SK-N-SH treated with all-trans-retinoic acid at 6 μM for 48 hours (cell line): Measurements from ENCODE around the gene SPTSSB.

Experiments used
- ATAC-seq: fragments of 200-7000 bp; cut with Tn5 transposase; 3 replicates; pipeline ENCODE4 v1.9.1; 2020; ENCODE audit warnings: mild to moderate bottlenecking, moderate library complexity
- ARNTL ChIP-seq: fragments of 450-650 bp; formaldehyde crosslinking; IDR thresholded peaks from 2 replicates; pipeline ENCODE4 v1.5.0; 2020; ENCODE audit warnings: low read depth, mild to moderate bottlenecking, moderate library complexity, borderline replicate concordance
- BACH2 ChIP-seq: fragments of 250-450 bp; sonication (Bioruptor Pico); IDR thresholded peaks from 2 replicates; pipeline ENCODE4 v1.9.0; 2021; ENCODE audit warnings: mild to moderate bottlenecking, borderline replicate concordance
- CREB5 ChIP-seq: fragments of 250-450 bp; sonication (Bioruptor Pico); IDR thresholded peaks from 2 replicates; pipeline ENCODE4 v1.5.1; 2020; ENCODE audit warnings: low read depth, mild to moderate bottlenecking, moderate library complexity
- CSDC2 ChIP-seq: fragments of 250-450 bp; sonication (Bioruptor Pico); IDR thresholded peaks from 2 replicates; pipeline ENCODE4 v1.5.0; 2020; ENCODE audit warnings: mild to moderate bottlenecking, moderate library complexity
- ISL1 ChIP-seq: fragments of 250-450 bp; sonication (Bioruptor Pico); IDR thresholded peaks from 2 replicates; pipeline ENCODE4 v2.1.2; 2022; ENCODE audit warnings: mild to moderate bottlenecking, moderate library complexity
- OSR1 ChIP-seq: fragments of 250-450 bp; sonication (Bioruptor Pico); IDR thresholded peaks from 2 replicates; pipeline ENCODE4 v1.8.0; 2022; ENCODE audit warnings: moderate library complexity, mild to moderate bottlenecking, inconsistent platforms
- POU6F1 ChIP-seq: fragments of 250-450 bp; sonication (Bioruptor Pico); IDR thresholded peaks from 2 replicates; pipeline ENCODE4 v1.8.0; 2021; ENCODE audit warnings: low read depth, mild to moderate bottlenecking, moderate library complexity, borderline replicate concordance
- PPARA ChIP-seq: fragments of 250-450 bp; sonication (Bioruptor Pico); IDR thresholded peaks from 2 replicates; pipeline ENCODE4 v1.5.0; 2020; ENCODE audit warnings: mild to moderate bottlenecking, borderline replicate concordance
- RARB ChIP-seq: fragments of 250-450 bp; sonication (Bioruptor Pico); IDR thresholded peaks from 2 replicates; pipeline ENCODE4 v1.8.0; 2021; ENCODE audit warnings: mild to moderate bottlenecking, moderate library complexity
- SNAI2 ChIP-seq: fragments of 250-450 bp; sonication (Bioruptor Pico); IDR thresholded peaks from 2 replicates; pipeline ENCODE4 v1.5.0; 2020; ENCODE audit warnings: mild to moderate bottlenecking, moderate library complexity
- TCF4 ChIP-seq: fragments of 250-450 bp; sonication (Bioruptor Pico); IDR thresholded peaks from 2 replicates; pipeline ENCODE4 v1.8.0; 2021; ENCODE audit warnings: mild to moderate bottlenecking, moderate library complexity, borderline replicate concordance
- TSHZ2 ChIP-seq: fragments of 250-450 bp; sonication (Bioruptor Pico); IDR thresholded peaks from 2 replicates; pipeline ENCODE4 v1.5.0; 2020; ENCODE audit warnings: mild to moderate bottlenecking, moderate library complexity
- ZC3H10 ChIP-seq: fragments of 250-450 bp; sonication (Bioruptor Pico); IDR thresholded peaks from 2 replicates; pipeline ENCODE4 v1.5.1; 2021; ENCODE audit warnings: mild to moderate bottlenecking, moderate library complexity
- ZFP30 ChIP-seq: fragments of 450-650 bp; formaldehyde crosslinking; IDR thresholded peaks from 2 replicates; pipeline ENCODE4 v1.5.0; 2022; ENCODE audit warnings: mild to moderate bottlenecking, moderate library complexity
- ZNF565 ChIP-seq: fragments of 450-650 bp; formaldehyde crosslinking; conservative IDR thresholded peaks from 2 replicates; pipeline ENCODE4 v1.5.0; 2020; ENCODE audit warnings: low read depth, mild to moderate bottlenecking, moderate library complexity
- ZNF70 ChIP-seq: fragments of 450-650 bp; formaldehyde crosslinking; IDR thresholded peaks from 2 replicates; pipeline ENCODE4 v1.5.0; 2020; ENCODE audit warnings: mild to moderate bottlenecking, moderate library complexity
- ZNF8 ChIP-seq: fragments of 450-650 bp; formaldehyde crosslinking; IDR thresholded peaks from 2 replicates; pipeline ENCODE4 v1.5.0; 2020; ENCODE audit warnings: mild to moderate bottlenecking, moderate library complexity
- TF ChIP-seq, protein P1 (sequence below): fragments of 250-450 bp; sonication (Bioruptor Pico); IDR thresholded peaks from 2 replicates; pipeline ENCODE4 v1.8.0; 2020; ENCODE audit warnings: mild to moderate bottlenecking, moderate library complexity, borderline replicate concordance

Gene SPTSSB

DNA sequence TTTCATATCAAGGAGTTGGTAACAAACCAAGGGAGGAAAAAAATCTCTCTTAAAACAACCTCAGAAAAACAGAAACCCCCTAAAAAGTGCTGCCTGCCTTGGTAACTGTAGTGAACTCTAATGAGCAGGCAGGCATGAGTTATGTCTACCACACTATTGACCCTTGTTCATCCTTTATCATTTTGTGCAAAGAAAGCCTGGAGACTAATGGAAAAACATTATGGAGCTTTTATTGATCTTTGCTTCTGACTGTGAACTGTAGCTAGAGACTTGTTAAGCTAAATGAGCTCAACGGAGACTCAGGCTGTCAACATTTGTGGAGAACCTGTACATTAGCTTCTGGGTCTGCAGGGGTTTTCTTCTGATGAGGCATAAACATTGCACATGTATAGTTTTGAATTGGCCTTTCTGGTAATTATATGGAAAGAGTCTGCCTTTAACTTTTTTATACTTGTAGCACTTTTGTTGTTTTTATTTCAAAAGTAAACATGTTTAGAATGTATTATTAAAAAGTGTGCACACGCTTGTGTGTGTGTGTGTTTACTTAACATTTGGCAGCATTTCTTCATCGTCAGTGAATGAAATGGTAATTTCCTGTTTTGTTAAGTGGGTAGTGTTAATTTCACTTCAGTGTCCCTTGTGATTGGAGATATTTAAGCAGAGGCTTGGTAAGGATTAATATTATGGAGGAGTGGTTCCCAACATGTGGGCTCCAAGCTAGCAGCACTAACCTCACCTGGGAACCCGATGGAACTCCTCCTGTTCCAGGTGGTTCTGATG lies 15.9 kb upstream of the SPTSSB start (continued):
- TF ChIP-seq TSHZ2 (CRISPR knock-in tag), result no peak
- no peak for TF ChIP-seq OSR1 (CRISPR knock-in tag)
- no peak for TF ChIP-seq CSDC2 (CRISPR knock-in tag)
- TF ChIP-seq SNAI2 (CRISPR knock-in tag), result no peak
- TF ChIP-seq ZC3H10 (CRISPR knock-in tag), result no peak
- TF ChIP-seq ZNF565 (CRISPR knock-in tag), result no peak

DNA sequence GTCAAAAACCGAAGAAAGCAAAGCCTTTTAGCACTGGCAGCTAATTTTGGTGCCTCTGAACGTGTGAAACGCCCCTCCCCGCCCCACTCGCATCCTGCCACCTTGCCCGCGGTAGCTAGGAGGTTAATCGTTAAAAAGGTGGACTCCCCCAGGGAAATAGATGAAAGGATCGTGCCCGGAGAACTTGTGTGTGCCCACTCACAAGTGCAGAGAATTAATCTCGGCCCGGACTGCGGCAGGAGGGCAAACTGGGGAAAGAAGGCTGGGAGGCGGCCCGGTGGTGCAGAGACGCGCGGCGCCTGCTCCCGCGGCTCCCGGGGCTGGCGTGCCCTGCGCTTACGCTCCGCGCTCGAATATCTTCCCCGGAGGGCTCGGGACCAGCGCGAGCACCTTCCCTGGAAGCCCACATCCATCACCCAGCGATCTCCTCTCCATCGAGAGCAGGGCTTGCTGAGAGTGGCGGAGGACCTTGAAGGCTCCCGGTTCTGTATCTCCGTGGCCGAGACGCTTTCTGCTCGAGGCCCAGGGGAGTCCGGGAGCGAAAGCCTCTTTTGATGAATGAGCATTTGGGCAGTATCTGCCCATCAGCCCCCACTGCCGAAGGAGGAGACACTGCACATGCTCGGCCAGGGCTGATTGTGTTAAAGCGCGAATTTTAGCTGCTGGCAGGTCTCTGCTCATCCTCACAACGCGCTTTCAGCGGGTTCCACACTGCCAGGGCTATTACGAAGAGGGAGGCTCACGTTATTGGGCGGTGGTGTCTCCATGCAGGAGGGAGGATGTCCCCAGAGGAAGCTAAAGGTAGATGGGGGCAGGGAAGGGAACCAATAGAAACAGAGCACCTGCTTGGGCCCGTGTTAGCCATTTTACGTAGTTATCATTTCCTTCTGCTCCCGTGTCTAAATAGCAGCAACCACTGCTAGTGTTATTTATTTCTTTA lies 1.3 kb upstream of the SPTSSB start:
- TF ChIP-seq OSR1 (CRISPR knock-in tag) (no peak), POU6F1 (CRISPR knock-in tag) (no peak), ZNF70 (no peak), ZNF8 (CRISPR knock-in tag) (no peak), TSHZ2 (CRISPR knock-in tag) (no peak), ARNTL (no peak), BACH2 (no peak), ISL1 (CRISPR knock-in tag) (no peak), PPARA (CRISPR knock-in tag) (no peak), TCF4 (CRISPR knock-in tag) (no peak), RARB (CRISPR knock-in tag) (no peak), ZFP30 (CRISPR knock-in tag) (no peak), ZC3H10 (CRISPR knock-in tag) (no peak), ZNF565 (CRISPR knock-in tag) (no peak), CSDC2 (CRISPR knock-in tag) (no peak), CREB5 (CRISPR knock-in tag) (no peak)
- TF ChIP-seq, protein P1, sequence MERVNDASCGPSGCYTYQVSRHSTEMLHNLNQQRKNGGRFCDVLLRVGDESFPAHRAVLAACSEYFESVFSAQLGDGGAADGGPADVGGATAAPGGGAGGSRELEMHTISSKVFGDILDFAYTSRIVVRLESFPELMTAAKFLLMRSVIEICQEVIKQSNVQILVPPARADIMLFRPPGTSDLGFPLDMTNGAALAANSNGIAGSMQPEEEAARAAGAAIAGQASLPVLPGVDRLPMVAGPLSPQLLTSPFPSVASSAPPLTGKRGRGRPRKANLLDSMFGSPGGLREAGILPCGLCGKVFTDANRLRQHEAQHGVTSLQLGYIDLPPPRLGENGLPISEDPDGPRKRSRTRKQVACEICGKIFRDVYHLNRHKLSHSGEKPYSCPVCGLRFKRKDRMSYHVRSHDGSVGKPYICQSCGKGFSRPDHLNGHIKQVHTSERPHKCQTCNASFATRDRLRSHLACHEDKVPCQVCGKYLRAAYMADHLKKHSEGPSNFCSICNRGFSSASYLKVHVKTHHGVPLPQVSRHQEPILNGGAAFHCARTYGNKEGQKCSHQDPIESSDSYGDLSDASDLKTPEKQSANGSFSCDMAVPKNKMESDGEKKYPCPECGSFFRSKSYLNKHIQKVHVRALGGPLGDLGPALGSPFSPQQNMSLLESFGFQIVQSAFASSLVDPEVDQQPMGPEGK (CRISPR knock-in tag), result no peak
- peak; percentile 87 for ATAC-seq
